Mesenchymal stem cell (in vitro differentiated cells and primary cell): Measurements from ENCODE around the gene DYNC1I1.

ENCODE experiments used
- DNase-seq: peaks from one replicate; pipeline ENCODE4 v3.0.0-alpha.2; 2013
- H2AFZ ChIP-seq: one replicate; pipeline ENCODE4 v1.6.1; 2013; ENCODE audit warnings: low read depth, mild to moderate bottlenecking, control low read depth, inconsistent platforms, low read length, moderate library complexity
- H2AK5ac ChIP-seq: 2 replicates; pipeline ENCODE4 v1.6.1; 2013; ENCODE audit warnings: low read length, moderate library complexity, mild to moderate bottlenecking, inconsistent platforms; ENCODE audit not compliant: severe bottlenecking
- H2BK120ac ChIP-seq: one replicate; pipeline ENCODE4 v1.6.1; 2013; ENCODE audit warnings: low read depth, mild to moderate bottlenecking, inconsistent platforms, low read length, moderate library complexity
- H2BK12ac ChIP-seq, 2 experiments: one replicate each; pipeline ENCODE4 v1.6.1; 2013; ENCODE audit warnings: inconsistent platforms in 2 of 2, low read length in 2 of 2, mild to moderate bottlenecking in 2 of 2, moderate library complexity in 2 of 2, control low read depth in 1 of 2
- H2BK15ac ChIP-seq: one replicate; pipeline ENCODE4 v1.6.1; 2013; ENCODE audit warnings: mild to moderate bottlenecking, low read depth, inconsistent platforms; ENCODE audit not compliant: poor library complexity, severe bottlenecking
- H2BK5ac ChIP-seq: 2 replicates; pipeline ENCODE4 v1.6.1; 2013; ENCODE audit warnings: low read depth, mild to moderate bottlenecking, low read length, control low read depth, inconsistent platforms; ENCODE audit not compliant: poor library complexity, severe bottlenecking
- H3K14ac ChIP-seq, 2 experiments: one replicate each; pipeline ENCODE4 v1.6.1; 2013; ENCODE audit warnings: inconsistent platforms in 2 of 2, low read length in 2 of 2, control low read depth in 1 of 2, mild to moderate bottlenecking in 1 of 2, moderate library complexity in 1 of 2
- H3K18ac ChIP-seq, 2 experiments: one replicate each; pipeline ENCODE4 v1.6.1; 2013; ENCODE audit warnings: inconsistent platforms in 2 of 2, low read length in 2 of 2, control low read depth in 1 of 2, low read depth in 1 of 2, mild to moderate bottlenecking in 1 of 2
- H3K23ac ChIP-seq, 2 experiments: one replicate each; pipeline ENCODE4 v1.6.1; 2013; ENCODE audit warnings: inconsistent platforms in 2 of 2, low read length in 2 of 2, mild to moderate bottlenecking in 2 of 2, moderate library complexity in 2 of 2, control low read depth in 1 of 2
- H3K27ac ChIP-seq: 2 replicates; pipeline ENCODE4 v1.5.1; 2013; ENCODE audit warnings: mild to moderate bottlenecking, moderate library complexity, low read length, control low read depth, inconsistent platforms; ENCODE audit not compliant: poor library complexity, severe bottlenecking
- H3K27me3 ChIP-seq, 2 experiments: 2 replicates each; pipeline versions ENCODE4 v1.6.1 to v1.7.0; 2013; ENCODE audit warnings: low read length in 2 of 2, mild to moderate bottlenecking in 2 of 2, moderate library complexity in 2 of 2, control low read depth in 1 of 2, inconsistent platforms in 1 of 2; ENCODE audit not compliant: control insufficient read depth in 1 of 2, insufficient read depth in 1 of 2
- H3K36me3 ChIP-seq, 2 experiments: 2 replicates each; pipeline versions ENCODE4 v1.6.1 to v1.7.0; 2013; ENCODE audit warnings: low read length in 2 of 2, control low read depth in 1 of 2, inconsistent platforms in 1 of 2, low read depth in 1 of 2, mild to moderate bottlenecking in 1 of 2; ENCODE audit not compliant: insufficient read depth in 2 of 2, control insufficient read depth in 1 of 2
- H3K4ac ChIP-seq, 2 experiments: one replicate each; pipeline ENCODE4 v1.6.1; 2013; ENCODE audit warnings: inconsistent platforms in 2 of 2, low read length in 2 of 2, mild to moderate bottlenecking in 2 of 2, moderate library complexity in 2 of 2, control low read depth in 1 of 2, low read depth in 1 of 2
- H3K4me1 ChIP-seq: 2 replicates; pipeline ENCODE4 v1.6.1; 2013; ENCODE audit warnings: low read depth, low read length, control low read depth; ENCODE audit not compliant: control insufficient read depth, insufficient read depth
- H3K4me2 ChIP-seq: 2 replicates; pipeline ENCODE4 v1.6.1; 2013; ENCODE audit warnings: low read length, mild to moderate bottlenecking, inconsistent platforms; ENCODE audit not compliant: poor library complexity, severe bottlenecking
- H3K4me3 ChIP-seq, 2 experiments: 2 replicates each; pipeline versions ENCODE4 v1.5.1 to v1.7.0; 2013; ENCODE audit warnings: low read length in 2 of 2, mild to moderate bottlenecking in 2 of 2, control low read depth in 1 of 2, low read depth in 1 of 2; ENCODE audit not compliant: insufficient read depth in 1 of 2
- H3K79me1 ChIP-seq: replicated peaks from 2 replicates; pipeline ENCODE4 v1.6.1; 2013; ENCODE audit warnings: mild to moderate bottlenecking, control low read depth, low read length, inconsistent platforms; ENCODE audit not compliant: poor library complexity, severe bottlenecking
- H3K9ac ChIP-seq: 2 replicates; pipeline ENCODE4 v1.7.0; 2013; ENCODE audit warnings: mild to moderate bottlenecking, low read length, moderate library complexity
- H3K9me3 ChIP-seq: 2 replicates; pipeline ENCODE4 v1.7.0; 2013; ENCODE audit warnings: mild to moderate bottlenecking, low read length; ENCODE audit not compliant: control insufficient read depth
- H4K8ac ChIP-seq: one replicate; pipeline ENCODE4 v1.6.1; 2013; ENCODE audit warnings: inconsistent platforms, mild to moderate bottlenecking, low read length, moderate library complexity
- H4K91ac ChIP-seq: one replicate; pipeline ENCODE4 v1.6.1; 2013; ENCODE audit warnings: mild to moderate bottlenecking, low read length, inconsistent platforms
- WGBS: methylation state at CpG from one replicate; pipeline ENCODE4 v1.1.7; 2013; ENCODE audit warnings: mixed read lengths; 5-methylcytosine and 5-hydroxymethylcytosine counted together

Gene DYNC1I1

DNA sequence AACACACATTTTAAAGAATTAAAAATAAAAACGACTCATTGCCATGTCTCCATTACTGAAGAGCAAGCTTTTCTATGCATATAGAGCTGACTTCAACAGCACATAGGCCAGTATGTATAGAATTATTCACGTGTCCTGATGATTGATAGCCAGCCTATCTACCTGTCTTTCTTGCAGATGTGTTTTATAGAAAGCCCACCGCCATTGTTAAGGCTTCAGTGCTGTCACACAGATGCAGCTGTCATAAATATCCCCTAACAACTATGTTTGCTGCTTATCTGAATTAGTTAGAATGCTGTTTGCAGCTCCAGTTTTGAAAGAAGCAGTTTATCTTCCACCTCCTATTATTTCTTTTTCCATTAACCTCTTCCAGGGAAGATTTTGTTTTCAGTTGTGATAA is 313.6 kb downstream of the DYNC1I1 start:
- H2BK15ac ChIP-seq = no peak overlapping the region
- no peak for DNase-seq
- no peak overlapping the region for H3K14ac ChIP-seq
- H3K4me3 ChIP-seq = no peak overlapping the region
- H3K27me3 ChIP-seq = no peaks in the 10 kb centered on the region
- no peak overlapping the region for H2AK5ac ChIP-seq
- no peak overlapping the region for H3K27ac ChIP-seq
- 100% methylated on average over 2 of the region's 3 CpGs for WGBS
- no peak overlapping the region for H3K9ac ChIP-seq
- no peak overlapping the region for H3K4me2 ChIP-seq
- H4K8ac ChIP-seq = no peak overlapping the region
- no peak overlapping the region for H3K18ac ChIP-seq
- H3K4ac ChIP-seq = no peak overlapping the region
- no peak overlapping the region for H2BK120ac ChIP-seq
- no peak overlapping the region for H4K91ac ChIP-seq
- no peaks in the 10 kb centered on the region for H3K9me3 ChIP-seq
- H2BK5ac ChIP-seq = no peak overlapping the region
- no peaks in the 10 kb centered on the region for H3K36me3 ChIP-seq
- no peaks in the 10 kb centered on the region for H3K79me1 ChIP-seq
- no peak overlapping the region for H3K23ac ChIP-seq
- no peak overlapping the region for H2BK12ac ChIP-seq
- H2AFZ ChIP-seq = no peak overlapping the region
- peaks cover 3% of the 10 kb centered on the region for H3K4me1 ChIP-seq

DNA sequence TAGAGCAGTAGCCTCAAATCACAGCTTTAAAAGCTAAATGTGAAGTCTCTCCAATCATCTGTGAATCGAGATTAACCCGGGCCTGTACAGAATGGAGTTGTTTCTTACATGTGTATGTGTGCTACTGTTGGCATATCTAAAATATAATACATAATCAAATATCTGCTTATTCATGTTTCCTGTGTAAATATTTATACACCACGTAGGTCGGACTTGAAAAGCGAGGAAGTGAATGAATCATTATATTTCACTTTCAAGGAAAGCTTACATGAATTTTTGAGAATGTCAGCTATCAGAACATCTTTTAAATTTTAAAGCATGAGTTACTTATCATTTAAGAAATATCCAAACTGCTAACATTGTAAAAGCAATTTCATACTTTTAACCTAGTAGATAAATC is 316.2 kb downstream of the DYNC1I1 start:
- no peak overlapping the region for H4K8ac ChIP-seq
- WGBS = 100% methylated on average over 1 of the region's 5 CpGs

DNA sequence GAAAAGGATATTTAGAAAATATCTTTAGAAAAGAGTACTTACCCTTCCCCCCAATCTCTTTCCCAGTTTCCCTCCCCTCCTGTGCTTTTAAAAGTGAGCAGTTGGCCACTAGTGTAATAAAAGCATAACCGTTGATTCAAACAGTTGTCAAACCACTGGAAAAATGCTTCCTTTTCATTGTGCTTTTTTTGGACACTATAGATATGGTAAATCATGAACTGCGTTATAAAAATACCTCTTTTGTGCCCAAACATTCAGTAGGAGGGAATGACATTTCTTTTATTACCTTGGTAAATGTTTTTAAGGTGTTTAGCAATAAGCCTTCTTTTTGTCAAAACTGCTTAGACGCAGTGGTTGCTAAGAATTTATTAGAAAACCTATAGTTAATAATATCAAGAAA is 317.2 kb downstream of the DYNC1I1 start:
- no peaks in the 10 kb centered on the region for H3K9me3 ChIP-seq
- no peaks in the 10 kb centered on the region for H3K36me3 ChIP-seq
- 100% methylated on average over 1 of the region's 3 CpGs for WGBS
- H4K8ac ChIP-seq = no peak overlapping the region
- H4K91ac ChIP-seq = no peak overlapping the region
- H3K4me2 ChIP-seq = no peak overlapping the region
- no peak overlapping the region for H2BK15ac ChIP-seq
- no peak overlapping the region for H2BK5ac ChIP-seq
- H3K9ac ChIP-seq = no peak overlapping the region
- H2AFZ ChIP-seq = no peak overlapping the region
- no peaks in the 10 kb centered on the region for H3K79me1 ChIP-seq
- H2BK120ac ChIP-seq = no peak overlapping the region
- DNase-seq = no peak
- no peak overlapping the region for H3K27ac ChIP-seq
- no peak overlapping the region for H3K18ac ChIP-seq
- H3K4me3 ChIP-seq = no peak overlapping the region
- H3K27me3 ChIP-seq = no peaks in the 10 kb centered on the region
- no peak overlapping the region for H3K14ac ChIP-seq
- H3K4ac ChIP-seq = no peak overlapping the region
- peaks cover 3% of the 10 kb centered on the region for H3K4me1 ChIP-seq
- H2AK5ac ChIP-seq = no peak overlapping the region
- no peak overlapping the region for H3K23ac ChIP-seq
- no peak overlapping the region for H2BK12ac ChIP-seq

More for the DNA sequence above, 316.2 kb downstream of the DYNC1I1 start:
- H3K27ac ChIP-seq = no peak overlapping the region
- H3K9ac ChIP-seq = no peak overlapping the region
- no peak overlapping the region for H2BK120ac ChIP-seq
- no peaks in the 10 kb centered on the region for H3K79me1 ChIP-seq
- H3K4ac ChIP-seq = no peak overlapping the region
- H3K9me3 ChIP-seq = no peaks in the 10 kb centered on the region
- no peak overlapping the region for H2BK15ac ChIP-seq
- no peak overlapping the region for H2AK5ac ChIP-seq
- H3K18ac ChIP-seq = no peak overlapping the region
- H2AFZ ChIP-seq = no peak overlapping the region
- no peak overlapping the region for H2BK12ac ChIP-seq
- H2BK5ac ChIP-seq = no peak overlapping the region
- no peaks in the 10 kb centered on the region for H3K36me3 ChIP-seq
- peaks cover 3% of the 10 kb centered on the region for H3K4me1 ChIP-seq
- H3K4me2 ChIP-seq = no peak overlapping the region
- H4K91ac ChIP-seq = no peak overlapping the region
- H3K14ac ChIP-seq = no peak overlapping the region
- H3K23ac ChIP-seq = no peak overlapping the region
- H3K27me3 ChIP-seq = no peaks in the 10 kb centered on the region
- H3K4me3 ChIP-seq = no peak overlapping the region
- DNase-seq = no peak

DNA sequence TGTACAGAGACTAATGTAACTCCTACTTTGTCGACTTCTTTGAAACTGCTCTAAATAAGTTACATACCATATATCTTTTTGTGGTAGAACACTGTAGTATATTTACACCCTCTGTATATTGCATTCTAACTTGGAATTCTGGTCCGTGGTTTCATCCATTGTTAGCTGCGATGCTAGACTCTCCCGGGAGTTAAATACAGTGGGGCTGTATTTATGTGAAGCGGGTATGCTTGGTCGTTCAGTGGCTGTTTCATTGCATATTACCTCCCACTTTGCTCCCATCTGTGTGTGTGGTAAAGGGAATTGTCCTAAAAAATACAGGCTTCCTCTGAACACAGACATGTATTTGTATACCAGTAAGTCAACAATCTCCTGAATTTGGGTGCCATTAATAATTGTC is 318.4 kb downstream of the DYNC1I1 start:
- H3K18ac ChIP-seq = no peak overlapping the region
- H3K23ac ChIP-seq = no peak overlapping the region
- no peak overlapping the region for H3K4ac ChIP-seq
- no peaks in the 10 kb centered on the region for H3K79me1 ChIP-seq
- H2AFZ ChIP-seq = no peak overlapping the region
- H4K91ac ChIP-seq = no peak overlapping the region
- 84% methylated on average over 3 of the region's 6 CpGs for WGBS
- H3K4me2 ChIP-seq = no peak overlapping the region
- no peak overlapping the region for H3K4me3 ChIP-seq
- H2AK5ac ChIP-seq = no peak overlapping the region
- H3K4me1 ChIP-seq = no peaks in the 10 kb centered on the region
- no peak overlapping the region for H2BK15ac ChIP-seq
- no peak overlapping the region for H2BK12ac ChIP-seq
- no peak overlapping the region for H3K9ac ChIP-seq
- H3K27ac ChIP-seq = no peak overlapping the region
- no peaks in the 10 kb centered on the region for H3K27me3 ChIP-seq
- no peak overlapping the region for H2BK5ac ChIP-seq
- H3K36me3 ChIP-seq = no peaks in the 10 kb centered on the region
- no peak for DNase-seq
- no peaks in the 10 kb centered on the region for H3K9me3 ChIP-seq
- H2BK120ac ChIP-seq = no peak overlapping the region
- H3K14ac ChIP-seq = no peak overlapping the region
- no peak overlapping the region for H4K8ac ChIP-seq
